Right ventricle myocardium inferior (tissue), 1 donor: ENCODE data around the gene CCDC187. TPM values are rescaled to one million over a fixed set of nuclear protein-coding genes. Genes with fewer than 3 reads are reported as not detected.
"Not testable (repeated sequence)": the region's sequence is repeated elsewhere in the genome, so short reads cannot be mapped to it uniquely, and the experiment has no call there.

Experiments used
- ATAC-seq: fragments of 200-7000 bp; cut with Tn5 transposase; one replicate; pipeline ENCODE4 v1.9.1; 2020; ENCODE audit warnings: mild to moderate bottlenecking, moderate library complexity
- DNase-seq: peaks from one replicate; pipeline ENCODE4 v3.0.0; 2021; ENCODE audit errors: missing footprints
- intact Hi-C: fragments of 100-400 bp; cut with DNase I; formaldehyde crosslinking; loops from one replicate; pipeline ENCODE4 v1.11.0; 2022
- long read RNA-seq: library from polyadenylated mRNA; unstranded; transcript quantifications from one replicate; pipeline ENCODE4 v2.0.0, GENCODE V29; 2021
- total RNA-seq: library from RNA; stranded (reverse); fragmentation: NEBNext Ultra II Directional; extraction: Animal tissue kit (Norgen Biotek cat#: 25700); gene quantifications from one replicate; pipeline ENCODE4 v1.2.1, GENCODE V29; 2021
- donor health status: DM: no; HTN: yes; CAD: no; lungs with severe emphysema.

Gene CCDC187
- not detected for total RNA-seq
- long read RNA-seq = 0 reads

GRCh38 chr9:136303825-136304416 is at the start of gene CCDC187:
Gene CCDC187 (minus strand): TSS chr9:136304094. CDS start chr9:136303830, 264 bp downstream.
- no peak for ATAC-seq
- intact Hi-C loops = no loop called here
- peak; percentile 40 for DNase-seq

- ATAC-seq = no peak
- DNase-seq = no peak
- intact Hi-C loops = no loop called here
Observed at GRCh38 chr9:136353088-136353487, 49.2 kb upstream of the CCDC187 start.

GRCh38 chr9:136352682-136353081 is 48.8 kb upstream of the CCDC187 start:
- intact Hi-C loops = no loop called here
- ATAC-seq (peak; percentile 16), DNase-seq (no peak)

DNA sequence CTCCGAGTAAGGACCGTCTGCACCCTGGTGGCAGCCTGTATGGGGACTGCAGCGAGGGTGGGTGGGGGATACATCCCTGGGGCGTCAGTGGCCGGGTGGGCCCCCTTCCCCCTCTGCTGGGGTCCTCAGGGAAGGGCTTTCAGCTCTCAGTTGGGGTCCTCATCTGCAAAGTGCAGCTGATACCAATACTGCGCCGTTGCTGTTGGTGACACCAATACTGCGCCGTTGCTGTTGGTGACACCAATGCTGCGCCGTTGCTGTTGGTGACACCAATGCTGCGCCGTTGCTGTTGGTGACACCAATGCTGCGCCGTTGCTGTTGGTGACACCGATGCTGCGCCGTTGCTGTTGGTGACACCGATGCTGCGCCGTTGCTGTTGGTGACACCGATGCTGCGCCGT is 48.0 kb upstream of the CCDC187 start:
- DNase-seq, intact Hi-C loops, ATAC-seq: not testable (repeated sequence)

- ATAC-seq = no peak
- intact Hi-C loops = no loop called here
Observed at GRCh38 chr9:136351252-136351800, 47.4 kb upstream of the CCDC187 start.

DNA sequence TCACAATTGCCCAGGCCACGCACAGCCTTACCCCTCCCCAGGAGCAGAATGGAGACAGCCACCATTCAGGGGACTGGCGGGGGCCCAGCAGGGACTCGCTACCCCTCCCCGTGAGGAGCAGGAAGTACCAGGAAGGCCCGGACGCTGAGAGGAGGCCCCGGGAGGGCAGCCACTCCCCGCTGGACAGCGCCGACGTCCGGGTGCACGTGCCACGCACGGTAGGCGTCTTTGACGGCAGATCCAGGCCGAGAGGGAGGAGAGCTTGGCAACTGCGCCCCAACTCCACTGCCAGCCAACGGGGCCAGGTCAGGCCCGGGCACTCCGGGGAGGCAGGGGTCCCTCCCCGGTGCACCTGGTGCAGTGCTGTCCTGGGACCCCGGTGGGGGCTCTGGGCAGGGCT is 45.7 kb upstream of the CCDC187 start:
- intact Hi-C loops = no loop called here
- ATAC-seq (no peak), DNase-seq (no peak)

More at GRCh38 chr9:136351252-136351800, 47.4 kb upstream of the CCDC187 start:
- no peak for DNase-seq

DNA sequence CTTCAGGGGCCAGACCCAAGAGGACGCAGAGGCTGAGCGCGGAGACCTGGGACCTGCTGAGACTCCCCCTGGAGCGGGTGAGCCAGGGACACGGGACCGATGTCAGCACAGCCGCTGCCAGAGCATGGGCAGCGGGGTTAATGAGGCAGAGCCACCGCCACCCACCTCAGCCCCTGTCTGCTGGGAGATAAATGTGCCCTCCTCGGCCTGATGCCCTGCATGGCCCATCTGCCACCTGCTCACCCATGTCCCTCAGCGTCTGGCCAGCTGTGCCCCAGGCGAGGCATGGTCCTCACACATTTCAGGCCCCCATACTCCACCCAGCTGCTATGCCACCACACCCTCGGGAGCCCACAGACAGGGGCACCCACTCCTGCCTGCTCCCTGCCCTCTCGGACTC is 44.8 kb upstream of the CCDC187 start:
- ATAC-seq = no peak
- no peak for DNase-seq
- intact Hi-C loops = no loop called here

DNA sequence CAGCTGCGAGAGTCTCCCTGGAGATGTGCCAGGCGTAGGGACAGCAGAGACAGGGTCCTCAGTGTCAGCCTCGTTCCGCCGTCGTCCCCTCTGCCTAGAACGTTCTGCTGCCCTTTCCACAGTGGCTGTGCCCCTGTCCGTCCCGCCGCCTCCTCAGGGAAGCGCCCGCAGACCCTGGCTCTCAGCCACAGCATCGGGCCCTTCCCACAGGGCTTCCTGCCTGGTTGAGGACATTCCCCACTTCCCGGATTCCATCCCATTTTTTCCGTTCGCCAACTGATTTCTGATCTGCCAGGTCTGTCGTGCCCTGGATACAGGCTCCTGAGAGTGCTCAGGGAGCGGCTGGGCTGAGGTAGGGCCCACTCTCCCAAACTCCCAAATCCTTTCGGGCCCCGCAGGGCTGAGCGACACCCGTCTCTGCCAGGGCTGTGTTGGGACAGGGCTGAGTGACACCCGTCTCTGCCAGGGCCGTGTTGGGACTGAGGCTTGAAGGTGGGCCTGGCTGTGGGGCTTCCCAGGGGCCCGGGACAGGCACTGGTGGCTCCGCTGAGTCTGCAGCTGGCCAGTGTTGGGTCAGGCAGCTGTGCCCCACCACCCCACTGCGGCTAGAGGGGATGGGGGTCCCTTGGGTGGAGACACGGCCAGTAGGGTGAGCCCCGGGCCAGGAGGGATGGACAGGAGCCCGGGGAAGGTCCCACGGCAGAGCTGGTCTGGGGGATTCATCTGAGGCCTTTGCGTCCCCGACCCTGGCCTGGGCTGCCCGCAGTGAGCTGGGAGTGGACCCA is 43.8 kb upstream of the CCDC187 start:
- intact Hi-C loops = no loop called here

DNA sequence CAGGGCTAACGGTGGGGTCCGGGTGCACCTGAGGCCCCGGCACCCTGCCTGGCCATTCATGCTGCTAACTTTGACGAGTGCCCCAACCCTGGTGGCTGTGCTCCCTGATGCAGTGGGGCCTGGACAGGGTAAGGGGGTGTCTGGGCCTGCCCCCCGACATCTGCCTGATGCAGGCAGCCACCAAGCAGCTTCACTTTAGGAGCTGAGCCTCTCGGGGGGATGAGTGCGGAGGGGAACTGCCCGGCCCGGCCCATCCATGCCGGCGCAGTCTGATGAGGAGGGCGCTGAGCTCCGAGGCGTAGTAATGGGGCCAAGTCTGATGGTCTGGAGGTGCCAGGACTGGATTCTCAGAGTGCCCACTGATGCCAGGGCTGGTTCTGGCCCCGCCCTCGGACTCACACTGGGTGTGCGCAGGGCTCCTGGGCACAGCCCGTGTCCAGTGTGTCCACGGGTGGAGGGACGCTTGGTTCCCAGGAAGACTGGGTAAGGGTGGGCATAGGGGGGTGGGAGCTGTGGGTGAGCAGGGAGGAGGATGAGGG is 43.1 kb upstream of the CCDC187 start:
- intact Hi-C loops = no loop called here
- DNase-seq (no peak), ATAC-seq (no peak)

More for the DNA sequence above, 43.8 kb upstream of the CCDC187 start:
- DNase-seq (no peak), ATAC-seq (no peak)

- ATAC-seq = no peak
- DNase-seq = no peak
- intact Hi-C loops = no loop called here
Observed at GRCh38 chr9:136346157-136346481, 42.2 kb upstream of the CCDC187 start.

- DNase-seq (peak; percentile 87), ATAC-seq (peak; percentile 49)
- intact Hi-C loops = no loop called here
Observed at GRCh38 chr9:136345281-136346156, 41.6 kb upstream of the CCDC187 start.

DNA sequence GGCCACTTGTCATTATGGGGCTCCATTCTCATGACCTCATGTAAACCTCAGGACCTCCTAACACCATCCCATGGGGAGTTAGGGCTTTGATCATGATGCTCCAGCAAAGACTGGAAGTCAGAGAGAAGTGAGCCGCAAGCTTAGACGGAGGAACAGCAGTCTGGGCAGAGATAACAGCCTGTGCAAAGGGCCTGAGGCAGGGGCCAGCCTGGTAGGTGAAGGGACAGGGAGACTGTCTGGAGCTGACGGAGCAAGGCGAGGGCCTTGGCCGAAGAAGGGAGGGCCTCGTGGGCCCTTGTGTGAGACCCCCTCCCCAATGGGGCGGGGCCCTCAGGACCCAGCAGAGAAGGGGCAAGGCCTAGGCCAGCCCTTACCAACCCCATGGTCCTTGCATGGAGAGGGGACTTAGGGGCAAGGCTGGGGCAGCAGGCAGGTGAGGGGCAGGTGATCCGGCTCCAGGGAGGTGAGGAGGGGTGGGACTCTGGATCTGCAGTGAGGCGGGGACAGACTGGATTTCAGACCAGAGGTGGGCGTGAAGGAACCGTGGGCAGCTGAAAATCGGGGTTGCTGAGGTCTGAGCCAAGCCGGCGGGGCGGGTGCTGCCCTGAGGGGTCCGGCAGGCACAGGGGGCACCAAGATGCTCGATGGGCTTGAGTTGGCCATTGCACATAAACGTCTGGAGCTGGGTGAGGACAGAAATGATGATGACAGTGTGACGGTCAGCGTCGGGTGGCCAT is 40.8 kb upstream of the CCDC187 start:
- ATAC-seq (no peak), DNase-seq (no peak)
- intact Hi-C loops = no loop called here

DNA sequence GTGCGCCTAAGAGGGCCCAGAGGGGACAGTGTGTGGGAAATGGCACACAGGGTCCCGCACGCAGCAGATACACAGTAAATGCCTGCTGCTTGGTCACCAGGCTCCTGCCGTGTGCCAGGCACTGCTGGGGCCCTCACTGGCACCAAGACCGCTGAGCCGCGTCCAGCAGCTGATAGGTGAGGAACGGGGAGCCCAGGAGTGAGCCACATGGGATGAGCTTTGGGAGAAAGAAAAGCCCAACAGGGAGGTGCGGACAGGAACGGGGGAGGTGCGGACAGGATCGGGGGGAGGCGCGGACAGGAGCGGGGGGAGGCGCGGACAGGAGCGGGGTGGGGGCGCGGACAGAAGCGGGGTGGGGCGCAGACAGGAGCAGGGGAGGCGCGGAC is 40.0 kb upstream of the CCDC187 start:
- DNase-seq (no peak), ATAC-seq (no peak)
- intact Hi-C loops = loop anchor here (1.0 kb wide), 1 partner anchor 19 kb away; the partner anchor contains the start of gene DNLZ

DNA sequence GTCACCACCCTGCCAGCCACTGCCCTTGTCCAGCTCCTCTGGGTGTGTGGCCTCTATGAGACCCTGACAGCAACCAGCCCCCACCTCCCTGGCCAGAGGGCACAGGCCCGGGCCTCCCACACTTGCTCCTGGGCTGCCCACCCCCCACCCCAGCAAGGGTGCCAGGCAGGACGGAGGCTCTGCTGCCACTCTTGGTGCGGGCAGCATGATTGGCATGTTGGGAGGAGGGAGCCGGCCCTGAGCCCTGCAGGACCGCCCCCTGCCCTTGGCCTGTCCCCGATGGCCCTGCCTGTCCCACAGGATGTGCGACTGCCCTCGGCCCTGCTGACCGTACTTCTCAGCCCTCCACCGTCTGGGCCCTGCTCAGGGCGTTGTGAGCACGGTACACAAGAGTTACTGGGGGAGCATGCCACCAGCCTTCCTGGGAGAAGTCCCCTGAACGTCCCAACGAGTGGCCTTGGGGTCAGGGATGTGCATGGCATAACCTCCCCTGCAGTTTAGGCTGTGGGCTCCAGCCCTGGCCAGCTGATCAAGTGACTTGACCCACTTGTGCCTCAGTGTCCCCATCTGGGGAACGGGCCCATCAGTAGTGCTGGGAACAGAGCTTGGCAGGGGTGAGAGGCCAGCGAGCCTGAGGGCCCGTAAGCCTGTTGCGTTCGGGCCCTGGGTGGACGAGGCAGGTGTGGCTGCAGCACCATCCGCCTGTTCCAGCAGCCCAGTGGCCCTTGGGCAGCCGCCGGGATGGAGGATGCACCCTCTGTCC is 39.4 kb upstream of the CCDC187 start:
- DNase-seq = no peak
- ATAC-seq = peak; percentile 64
- intact Hi-C loops = loop anchor here (1.0 kb wide), 1 partner anchor 20 kb away; the partner anchor contains the start of gene DNLZ

GRCh38 chr9:136342181-136343120 is 38.6 kb upstream of the CCDC187 start:
- DNase-seq = peak; percentile 93
- intact Hi-C loops = loop anchor here (1.0 kb wide), 1 partner anchor 21 kb away; the partner anchor contains the start of gene DNLZ
- ATAC-seq = peak; percentile 72

DNA sequence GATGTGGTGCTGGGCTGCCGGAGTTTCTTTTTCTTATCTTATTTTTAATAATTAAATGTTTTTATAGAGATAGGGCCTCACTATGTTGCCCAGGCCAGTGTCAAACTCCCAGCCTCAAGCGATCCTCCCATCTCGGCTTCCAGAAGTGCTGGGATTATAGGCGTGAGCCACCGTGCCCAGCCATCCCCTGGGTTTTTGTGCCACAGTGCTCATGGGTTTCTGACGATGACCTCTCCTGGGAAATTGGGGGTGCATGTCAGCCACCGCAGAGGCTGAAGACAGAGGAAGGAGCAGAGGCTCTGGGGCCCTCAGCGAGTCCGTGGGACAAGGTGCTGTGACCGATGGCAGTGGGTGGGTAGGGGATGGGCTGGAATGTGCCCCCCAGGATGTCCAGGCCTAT is 37.9 kb upstream of the CCDC187 start:
- DNase-seq (no peak), ATAC-seq (no peak)
- intact Hi-C loops = no loop called here
